HG03103 (cell line): ENCODE results near the gene TIMM10.
A peak's percentile ranks its signal among the peaks of the same experiment; 100 is the strongest.

ENCODE experiments used
- ATAC-seq: cut with Tn5 transposase; IDR thresholded peaks from one replicate; pipeline ENCODE4 v1.9.1; 2021; ENCODE audit warnings: low read depth; ENCODE audit not compliant: unreplicated experiment

TIMM10 gene

DNA sequence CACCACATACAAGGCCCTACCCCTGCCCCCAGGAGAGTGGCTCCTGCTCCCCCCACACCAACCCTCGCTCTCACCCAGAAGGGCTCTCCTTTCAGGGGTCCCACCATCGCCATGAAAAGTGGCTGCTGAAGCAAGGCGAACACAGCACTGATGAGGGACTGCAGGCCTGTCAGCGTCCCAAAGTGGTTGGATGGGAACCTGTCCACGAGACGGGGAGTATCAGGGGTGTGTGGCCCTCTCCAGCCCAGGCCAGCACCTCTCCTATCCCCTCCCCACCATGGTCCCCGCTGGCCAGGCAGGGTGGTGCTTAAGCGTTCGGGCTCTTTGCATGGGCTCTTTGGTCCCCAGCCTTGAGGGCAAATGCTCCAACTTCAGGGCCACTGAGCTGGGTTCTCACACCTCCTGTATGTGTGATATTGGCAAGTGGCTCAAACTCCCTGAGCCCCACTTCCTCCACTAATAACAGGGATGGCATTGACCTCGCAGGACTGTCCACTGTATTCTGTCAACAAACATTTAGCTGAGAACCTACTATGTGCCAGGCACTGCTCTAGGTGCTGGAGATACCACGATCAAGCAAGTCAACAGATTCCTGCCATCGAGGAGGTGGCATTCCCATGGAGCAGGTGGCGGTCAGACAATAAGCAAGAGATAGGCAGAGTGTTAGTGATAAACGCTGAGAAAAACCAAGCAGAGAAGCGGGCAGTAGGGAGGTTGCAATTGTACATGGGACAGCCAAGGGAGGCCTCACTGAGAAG lies 43.4 kb downstream of the TIMM10 start:
- no peak for ATAC-seq

DNA sequence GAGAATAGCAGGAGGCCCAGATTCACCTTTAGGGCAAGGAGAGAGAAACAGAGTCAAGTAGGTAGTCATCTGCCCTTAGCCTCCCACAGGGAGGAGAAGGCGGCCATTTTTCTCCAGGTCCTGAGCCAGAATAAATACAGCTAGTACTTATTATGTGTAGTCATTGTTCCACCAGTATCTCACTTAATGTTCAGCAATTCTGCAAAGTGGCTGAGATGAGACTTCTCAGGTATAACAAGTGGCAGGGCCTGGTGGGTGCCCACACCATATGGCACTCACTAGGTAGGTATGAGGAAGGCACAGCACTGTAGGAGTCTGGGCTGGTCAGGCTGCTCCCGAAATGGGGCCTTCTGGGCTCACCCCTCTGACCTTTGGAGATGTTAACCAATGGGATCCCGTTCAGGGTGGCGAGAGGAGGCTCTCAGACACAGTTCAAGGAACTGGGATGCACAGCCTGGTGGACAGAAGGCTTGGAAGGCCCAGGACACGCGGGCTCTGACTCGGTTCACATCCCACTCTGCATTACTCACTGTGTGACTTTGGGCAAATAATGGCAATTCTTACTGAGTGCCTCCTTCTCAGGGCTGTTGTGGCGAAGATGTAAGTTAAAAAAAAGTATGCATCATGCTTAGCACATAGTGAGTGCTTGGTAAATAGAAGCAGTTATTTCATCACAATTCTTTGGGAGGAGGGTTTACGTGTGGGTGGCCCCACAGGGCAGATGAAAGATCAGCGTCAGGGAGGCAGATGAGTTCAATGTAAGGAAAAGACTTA lies 45.1 kb downstream of the TIMM10 start:
- no peak for ATAC-seq

- no peak for ATAC-seq
Measured at GRCh38 chr11:57484141-57484710, 46.3 kb downstream of the TIMM10 start.

DNA sequence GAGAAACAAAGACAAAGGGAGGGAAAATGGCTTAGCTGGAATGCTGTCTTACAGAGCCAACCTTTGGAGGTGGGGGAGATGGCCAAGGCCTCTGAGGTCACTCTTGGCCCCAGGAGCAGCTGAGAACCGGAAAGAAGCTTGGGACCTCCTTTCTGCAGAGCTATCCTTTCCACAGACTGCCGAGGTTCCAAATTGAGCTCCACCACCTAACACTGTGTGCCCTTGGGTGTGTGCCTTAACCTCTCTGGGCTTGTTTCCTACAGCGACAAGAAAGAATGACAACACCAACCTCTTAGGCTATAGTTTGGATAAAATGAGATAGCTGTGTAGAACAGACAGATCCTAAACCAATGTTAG lies 47.0 kb downstream of the TIMM10 start:
- ATAC-seq = no peak

DNA sequence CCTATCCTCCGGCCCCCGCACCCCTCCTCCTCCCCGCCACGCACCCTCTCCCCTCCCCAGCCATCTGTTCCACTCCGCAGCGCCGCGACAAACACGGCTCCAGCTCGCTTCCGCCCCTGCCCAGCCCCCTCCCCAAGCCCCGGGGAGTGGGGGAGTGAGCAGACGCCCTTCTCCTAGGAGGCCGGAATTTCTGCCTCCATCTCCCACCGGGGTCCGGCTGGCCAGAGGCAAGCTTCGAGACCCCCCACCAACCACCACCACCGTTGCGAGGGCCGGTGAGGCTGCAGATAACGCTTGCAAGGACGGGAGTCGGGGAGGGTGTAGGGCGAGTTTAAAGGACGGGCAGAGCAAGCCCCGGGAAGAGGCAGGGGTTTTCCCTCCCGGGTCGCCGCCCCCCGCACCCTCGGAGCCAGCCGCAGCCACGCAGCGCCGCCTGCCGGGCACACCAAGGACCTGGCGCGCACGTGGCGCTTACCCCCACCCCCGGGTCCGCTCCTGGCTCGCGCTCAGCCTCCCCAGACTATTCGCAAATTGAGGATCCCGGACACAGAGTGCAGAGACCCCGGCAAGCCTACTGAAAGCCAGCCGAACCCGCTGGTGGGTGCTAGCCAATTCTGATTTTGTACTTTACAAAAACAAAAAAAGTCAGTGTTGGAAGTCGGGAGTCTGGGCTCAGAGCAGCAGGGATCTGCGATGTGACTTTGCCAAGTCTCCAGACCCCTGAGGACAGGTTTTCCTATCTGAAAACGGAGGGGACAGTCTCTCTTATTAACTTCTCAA lies 47.6 kb downstream of the TIMM10 start:
- no peak for ATAC-seq

GRCh38 chr11:57481915-57482781 lies 48.4 kb downstream of the TIMM10 start:
- ATAC-seq = no peak

GRCh38 chr11:57481315-57481714 lies 49.2 kb downstream of the TIMM10 start:
- ATAC-seq = no peak

- ATAC-seq = peak; percentile 36
Measured at GRCh38 chr11:57480409-57481137, 50.0 kb downstream of the TIMM10 start.

GRCh38 chr11:57479911-57480310 lies 50.6 kb downstream of the TIMM10 start:
- ATAC-seq = no peak

GRCh38 chr11:57479021-57479663 lies 51.4 kb downstream of the TIMM10 start:
- ATAC-seq = no peak
